GM21423 (cell line): ENCODE measurements around the gene CHRM5.
A peak's percentile ranks its signal among the peaks of the same experiment; 100 is the strongest.
"Not testable (repeated sequence)": the region's sequence is repeated elsewhere in the genome, so short reads cannot be mapped to it uniquely, and the experiment has no call there.

Source experiments
- ATAC-seq: cut with Tn5 transposase; IDR thresholded peaks from one replicate; pipeline ENCODE4 v1.9.1; 2021; ENCODE audit warnings: mild to moderate bottlenecking, moderate library complexity; ENCODE audit not compliant: unreplicated experiment

CHRM5 gene

DNA sequence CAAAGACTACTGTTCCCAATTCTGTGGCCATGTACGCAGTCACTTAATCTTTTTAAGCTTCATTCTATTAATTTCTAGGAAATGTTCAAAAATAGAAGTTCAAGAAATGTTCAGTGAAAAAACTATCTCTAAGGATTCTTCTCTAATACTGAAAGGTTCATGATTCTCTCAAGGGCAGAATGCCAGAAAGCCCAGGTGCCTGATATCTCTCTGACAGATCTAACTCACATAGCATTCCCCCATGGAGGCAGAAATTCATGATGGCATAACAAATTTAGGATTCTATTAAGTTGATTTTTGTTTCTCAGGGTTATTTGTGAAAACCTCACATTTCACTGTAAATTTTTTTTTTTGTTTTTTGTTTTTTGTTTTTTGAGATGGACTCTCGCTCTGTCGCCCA lies 17.5 kb downstream of the CHRM5 start:
- ATAC-seq: no peak

DNA sequence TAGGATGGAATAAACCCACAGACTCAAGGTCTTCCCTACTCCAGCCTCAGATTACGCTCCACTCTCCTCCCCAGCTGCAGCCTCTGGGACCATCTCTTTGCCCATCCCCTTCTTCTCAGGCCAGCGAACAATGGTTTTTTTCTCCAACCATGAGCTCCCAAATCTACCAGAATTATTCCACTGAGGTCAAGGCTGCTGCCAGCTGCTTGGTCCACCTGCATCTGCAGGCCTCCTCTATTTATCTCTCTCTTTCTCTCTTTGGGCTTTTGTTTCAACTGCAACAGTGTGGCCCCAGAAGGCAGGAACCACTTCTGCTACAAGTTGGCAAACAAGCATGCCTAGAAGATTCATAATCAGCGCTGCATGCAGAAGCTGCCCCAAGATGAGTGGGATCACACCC lies 19.1 kb downstream of the CHRM5 start:
- no peak for ATAC-seq

DNA sequence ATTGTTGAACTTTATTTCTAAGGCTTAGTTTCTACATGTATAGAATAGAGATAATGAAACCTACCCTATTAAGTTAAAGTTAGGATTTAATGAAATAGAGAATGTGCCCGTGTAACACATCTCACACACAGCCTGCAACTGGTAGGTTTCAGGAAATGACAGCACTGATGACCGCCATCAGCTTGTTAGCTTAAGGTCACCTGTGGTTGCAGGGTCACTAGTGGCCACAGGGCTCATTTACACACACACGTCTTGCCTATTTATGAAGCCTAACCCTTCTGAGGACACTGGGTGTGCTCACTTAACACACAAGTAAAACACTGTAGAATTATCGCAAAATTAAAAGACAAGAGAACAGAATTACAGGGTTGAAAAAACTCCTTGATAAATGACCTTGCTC lies 20.1 kb downstream of the CHRM5 start:
- ATAC-seq: no peak

DNA sequence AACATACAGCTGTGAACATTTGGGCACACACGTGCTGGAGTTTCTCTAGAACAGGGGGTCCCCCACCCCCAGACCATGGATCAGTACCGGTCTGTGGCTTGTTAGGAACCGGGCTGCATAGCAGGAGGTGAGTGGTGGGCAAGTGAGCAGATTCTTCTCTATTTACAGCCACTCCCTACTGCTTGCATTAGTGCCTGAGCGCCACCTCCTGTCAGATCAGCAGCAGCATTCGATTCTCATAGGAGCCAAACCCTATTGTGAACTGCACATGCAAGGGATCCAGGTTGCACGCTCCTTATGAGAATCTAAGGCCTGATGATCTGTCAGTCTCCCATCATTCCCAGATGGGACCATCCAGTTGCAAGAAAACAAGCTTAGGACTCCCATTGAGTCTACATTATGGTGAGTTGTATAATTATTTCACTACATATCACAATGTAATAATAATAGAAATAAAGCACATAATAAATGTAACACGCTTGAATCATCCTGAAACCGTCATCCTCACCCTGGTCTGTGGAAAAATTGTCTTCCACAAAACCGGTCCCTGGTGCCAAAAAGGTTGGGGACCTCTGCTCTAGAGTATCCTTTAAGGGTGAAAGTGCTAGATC lies 25.8 kb downstream of the CHRM5 start:
- no peak for ATAC-seq

DNA sequence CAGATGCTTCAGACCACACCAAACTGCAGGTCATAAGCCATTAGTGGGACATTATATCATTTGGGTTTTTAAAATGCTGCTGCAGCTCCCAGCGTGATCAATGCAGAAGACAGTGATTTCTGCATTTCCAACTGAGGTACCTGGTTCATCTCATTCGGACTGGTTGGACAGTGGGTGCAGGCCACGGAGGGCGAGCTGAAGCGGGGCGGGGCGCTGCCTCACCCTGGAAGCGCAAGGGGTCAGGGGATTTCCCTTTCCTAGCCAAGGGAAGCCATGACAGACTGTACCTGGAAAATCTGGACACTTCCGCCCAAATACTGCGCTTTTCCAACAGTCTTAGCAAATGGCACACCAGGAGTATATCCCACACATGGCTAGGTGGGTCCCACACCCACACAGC lies 27.4 kb downstream of the CHRM5 start:
- ATAC-seq: not testable (repeated sequence)

DNA sequence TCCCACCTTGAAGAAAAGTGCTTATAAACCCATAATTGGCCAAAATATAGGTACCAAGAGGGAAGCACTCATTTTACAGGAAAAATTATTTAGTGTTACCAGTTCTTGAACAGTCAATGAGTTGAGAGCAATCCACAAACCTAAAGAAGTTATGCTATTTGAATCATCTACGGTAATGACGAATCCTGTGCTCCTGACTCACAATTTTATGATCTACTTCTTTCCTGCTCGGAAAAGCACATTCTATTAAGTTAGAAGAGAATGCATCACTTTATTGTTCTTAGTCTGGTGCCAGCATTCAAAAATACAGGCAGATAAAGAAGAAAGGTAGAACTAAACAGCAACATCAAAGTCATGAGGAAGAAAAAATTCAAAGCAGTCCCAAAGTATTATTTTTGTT lies 33.2 kb downstream of the CHRM5 start:
- no peak for ATAC-seq

DNA sequence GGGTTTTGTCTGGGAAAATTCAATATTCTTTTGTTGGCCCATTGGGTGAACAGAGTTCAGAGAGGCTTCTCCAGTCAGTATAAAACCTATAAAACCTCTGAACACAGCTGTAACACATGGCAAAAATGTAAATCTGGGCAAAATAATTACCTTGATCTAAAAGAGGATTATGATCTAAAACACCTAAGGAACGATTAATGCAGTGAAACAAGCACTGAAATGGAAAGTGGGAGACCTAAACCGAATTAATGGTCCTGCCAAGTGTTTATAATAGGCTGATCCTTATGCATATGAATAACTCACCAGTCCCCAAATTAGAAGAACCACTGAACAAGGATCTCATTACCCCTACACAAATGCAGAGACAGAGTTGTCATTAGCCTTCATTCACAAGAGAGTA lies 38.1 kb downstream of the CHRM5 start:
- ATAC-seq: no peak

DNA sequence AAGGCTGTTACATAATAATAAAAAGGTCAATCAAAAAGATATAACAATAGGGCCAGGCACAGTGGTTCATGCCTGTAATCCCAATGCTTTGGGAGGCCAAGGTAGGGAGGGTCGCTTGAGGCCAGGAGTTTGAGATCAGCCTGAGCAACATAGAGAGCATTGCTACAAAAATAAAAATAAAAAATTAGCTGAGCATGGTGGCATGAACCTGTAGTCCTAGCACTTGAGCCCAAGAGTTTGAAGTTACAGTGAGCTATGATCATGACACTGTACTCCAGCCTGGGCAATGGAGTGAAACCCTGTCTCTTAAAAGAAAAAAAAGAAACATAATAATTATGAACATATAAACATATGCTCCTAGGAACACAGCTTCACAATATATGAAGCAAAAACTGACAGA lies 41.4 kb downstream of the CHRM5 start:
- no peak for ATAC-seq

DNA sequence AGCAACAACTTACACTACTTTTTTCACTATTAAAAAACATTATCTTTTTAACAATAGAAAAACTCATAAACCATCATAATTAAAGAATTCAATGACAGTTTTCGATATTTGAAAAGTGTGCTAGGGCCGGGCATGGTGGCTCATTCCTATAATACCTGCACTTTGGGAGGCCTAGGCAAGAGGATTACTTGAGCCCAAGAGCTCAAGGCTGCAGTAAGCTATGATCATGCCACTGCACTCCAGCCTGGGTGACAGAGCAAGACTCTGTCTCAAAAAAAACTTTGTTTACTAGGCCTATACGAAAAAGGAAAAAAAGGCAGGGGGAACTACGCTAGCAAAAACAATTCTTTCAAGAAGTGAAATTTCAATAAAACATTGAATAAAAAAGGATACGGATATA lies 42.6 kb downstream of the CHRM5 start:
- ATAC-seq: no peak

DNA sequence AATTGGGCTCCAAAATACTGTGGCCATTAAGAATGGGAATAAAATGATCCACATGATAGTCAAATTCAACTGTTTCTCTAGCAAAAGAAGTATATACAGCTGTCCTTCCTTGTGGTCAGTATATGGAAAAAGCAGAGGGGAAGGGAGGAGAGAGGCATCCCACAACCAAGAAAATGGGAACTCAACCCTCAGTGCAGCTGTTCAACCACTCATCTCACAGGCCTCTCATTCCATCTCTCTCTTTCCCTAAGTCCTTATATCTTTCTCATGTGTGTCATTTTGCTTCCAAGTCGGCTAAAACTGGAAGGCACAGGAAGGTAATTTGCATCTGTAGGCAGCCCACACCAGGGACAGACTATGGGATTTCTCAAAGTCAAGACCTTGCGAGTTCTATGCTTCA lies 43.2 kb downstream of the CHRM5 start:
- ATAC-seq: no peak

DNA sequence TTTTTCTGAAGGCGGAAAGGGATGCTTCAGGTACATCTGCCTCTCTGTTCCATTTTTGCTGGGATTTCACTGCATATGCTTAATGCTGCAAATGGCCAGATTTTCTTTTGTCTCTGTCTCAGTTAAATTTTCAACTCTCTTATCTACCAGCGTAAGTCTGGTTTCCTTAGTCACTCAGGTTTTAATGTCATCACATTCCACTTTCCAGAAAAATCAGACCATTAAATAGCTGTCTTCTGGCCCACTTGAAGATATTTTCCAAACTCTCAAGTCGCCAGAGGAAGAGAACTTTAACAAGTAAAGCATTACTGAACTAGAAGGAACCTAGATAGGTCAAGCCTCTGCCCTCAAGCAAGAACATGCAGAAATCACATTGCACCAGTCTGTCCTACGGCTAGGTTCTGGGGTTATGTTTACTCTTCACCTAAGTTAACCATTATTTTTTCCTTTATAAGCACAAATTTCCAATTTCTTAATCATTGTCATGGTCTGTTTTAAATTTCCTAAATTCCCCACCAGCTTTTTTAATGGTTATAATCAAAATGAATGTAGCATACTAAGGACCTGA lies 44.2 kb downstream of the CHRM5 start:
- ATAC-seq: no peak

DNA sequence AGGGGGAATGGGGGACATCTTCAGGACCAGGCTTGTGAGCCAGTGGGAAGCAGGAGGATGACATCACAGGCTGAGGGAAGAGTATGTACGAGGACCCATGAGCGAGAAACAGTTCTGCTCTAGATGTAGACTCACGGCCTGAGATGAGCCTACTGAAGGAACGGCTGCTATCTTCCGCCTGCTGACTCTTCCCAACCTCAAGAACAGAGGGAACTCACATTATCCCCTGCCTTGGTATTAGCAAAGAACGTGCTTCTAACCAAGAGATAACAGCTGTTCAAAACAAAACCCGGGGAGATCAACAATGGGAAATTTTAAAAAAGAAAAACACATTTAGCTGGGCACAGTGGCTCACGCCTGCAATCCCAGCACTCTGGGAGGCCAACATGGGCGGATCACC lies 45.4 kb downstream of the CHRM5 start:
- no peak for ATAC-seq

DNA sequence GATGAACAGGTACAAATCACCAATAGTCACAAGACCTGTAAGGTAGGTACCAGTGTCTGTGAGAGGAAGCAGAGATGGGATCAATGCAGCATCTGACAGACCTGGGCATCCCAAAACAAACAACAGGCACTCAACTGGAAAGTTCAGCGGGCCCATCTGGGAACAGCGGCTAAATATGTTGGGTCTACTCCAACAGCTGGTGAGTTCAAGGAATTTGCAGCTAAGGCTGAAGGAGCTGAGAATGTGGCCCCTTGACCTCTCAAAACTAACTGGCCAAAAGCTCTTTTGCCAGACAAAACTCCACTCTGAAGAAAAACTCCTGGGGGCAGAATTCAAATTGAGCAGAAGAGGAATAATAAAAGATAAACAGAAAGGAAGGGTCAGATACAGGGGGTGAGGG lies 46.3 kb downstream of the CHRM5 start:
- ATAC-seq: no peak

DNA sequence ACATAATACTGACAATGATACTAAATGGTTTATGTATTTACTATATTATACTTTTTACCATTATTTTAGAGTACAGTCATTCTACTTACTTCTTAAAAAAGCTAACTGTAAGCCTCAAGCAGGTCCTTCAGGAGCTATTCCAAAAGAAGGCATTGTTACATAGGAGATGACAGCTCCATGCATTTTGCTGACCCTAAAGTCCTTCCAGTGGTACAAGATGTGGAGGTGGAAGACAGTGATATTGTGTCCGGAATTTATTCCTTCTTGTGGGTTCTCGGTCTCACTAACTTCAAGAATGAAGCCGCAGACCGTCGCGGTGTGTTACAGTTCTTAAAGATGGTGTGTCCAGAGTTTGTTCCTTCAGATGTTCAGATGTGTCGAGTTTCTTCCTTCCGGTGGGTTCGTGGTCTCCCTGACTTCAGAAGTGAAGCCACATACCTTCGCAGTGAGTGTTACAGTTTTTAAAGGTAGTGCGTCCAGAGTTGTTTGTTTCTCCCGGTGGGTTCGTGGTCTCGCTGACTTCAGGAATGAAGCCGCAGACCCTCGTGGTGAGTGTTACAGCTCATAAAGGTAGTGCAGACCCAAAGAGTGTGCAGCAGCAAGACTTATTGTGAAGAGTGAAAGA lies 49.8 kb downstream of the CHRM5 start:
- ATAC-seq: no peak

DNA sequence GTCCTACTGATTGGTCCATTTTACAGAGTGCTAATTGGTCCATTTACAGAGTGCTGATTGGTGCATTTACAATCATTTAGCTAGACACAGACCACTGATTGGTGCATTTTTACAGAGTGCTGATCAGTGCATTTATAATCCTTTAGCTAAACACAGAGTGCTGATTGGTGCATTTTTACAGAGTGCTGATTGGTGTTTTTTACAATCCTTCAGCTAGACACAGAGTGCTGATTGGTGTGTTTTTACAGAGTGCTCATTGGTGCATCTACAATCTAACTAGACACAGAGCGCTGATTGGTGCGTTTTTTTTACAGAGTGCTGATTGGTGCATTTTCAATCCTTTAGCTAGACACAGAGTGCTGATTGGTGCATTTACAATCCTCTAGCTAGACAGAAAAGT lies 50.4 kb downstream of the CHRM5 start:
- not testable (repeated sequence) for ATAC-seq

DNA sequence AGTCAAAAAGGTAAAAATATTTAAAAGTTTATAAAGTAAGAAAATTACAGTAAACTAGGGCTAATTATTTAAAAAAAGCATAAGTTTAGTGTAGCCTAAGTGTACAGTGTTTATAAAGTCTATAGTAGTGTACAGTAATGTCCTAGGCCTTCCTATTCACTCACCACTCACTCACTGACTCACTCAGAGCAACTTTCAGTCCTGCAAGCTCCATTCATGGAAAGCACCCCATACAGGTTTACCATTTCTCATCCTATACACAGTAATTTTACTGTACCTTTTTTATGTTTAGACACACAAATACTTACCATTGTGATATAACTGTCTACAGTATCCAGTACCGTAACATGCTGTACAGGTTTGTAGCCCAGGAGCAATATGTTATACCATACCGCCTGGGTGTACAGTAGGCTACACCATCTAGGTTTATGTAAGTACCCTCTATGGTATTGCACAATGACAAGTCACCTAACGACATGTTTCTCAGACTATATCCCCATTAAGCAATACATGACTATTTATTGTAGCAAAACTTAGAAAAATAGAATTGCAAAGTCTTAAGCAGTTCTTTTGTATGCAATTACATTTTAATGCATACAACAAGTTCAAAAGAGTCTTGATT lies 51.2 kb downstream of the CHRM5 start:
- ATAC-seq: no peak

DNA sequence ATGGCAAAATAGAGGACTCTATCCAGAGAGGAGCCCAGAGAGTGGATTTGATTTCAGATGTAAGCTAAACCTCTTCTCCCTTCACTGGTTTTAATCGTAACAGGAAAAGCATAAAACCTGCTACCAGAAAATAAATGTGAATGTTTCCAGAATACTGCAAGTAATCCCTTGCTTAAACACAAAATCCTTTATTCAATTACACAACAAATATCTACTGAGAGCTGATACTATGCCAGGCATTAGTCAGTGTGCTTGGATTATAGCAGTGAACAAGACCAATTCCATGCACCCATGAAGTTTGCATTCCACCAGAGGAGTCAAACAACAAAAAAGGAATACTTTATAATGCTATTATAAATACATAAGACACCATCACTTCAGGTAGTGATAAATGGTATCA lies 55.6 kb downstream of the CHRM5 start:
- ATAC-seq: no peak

DNA sequence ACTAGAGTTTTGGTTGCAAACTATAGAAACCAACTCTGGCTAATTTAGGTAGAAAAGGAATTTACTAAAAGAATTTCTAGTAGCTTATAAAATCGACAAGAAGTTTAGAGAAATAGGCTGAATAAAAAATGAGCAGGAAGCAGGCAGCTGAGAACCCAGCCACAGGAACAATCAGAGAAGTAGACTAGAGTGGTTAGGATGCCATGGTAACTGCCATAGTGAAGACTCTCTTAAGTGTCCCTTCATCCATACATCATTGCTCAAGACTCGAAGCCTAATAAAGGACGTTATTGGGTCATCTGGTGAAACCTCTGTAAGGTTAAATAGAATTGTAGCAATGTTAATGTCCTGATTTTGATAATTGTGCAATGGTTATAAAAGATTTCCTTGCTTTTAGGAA lies 57.0 kb downstream of the CHRM5 start:
- ATAC-seq: no peak

DNA sequence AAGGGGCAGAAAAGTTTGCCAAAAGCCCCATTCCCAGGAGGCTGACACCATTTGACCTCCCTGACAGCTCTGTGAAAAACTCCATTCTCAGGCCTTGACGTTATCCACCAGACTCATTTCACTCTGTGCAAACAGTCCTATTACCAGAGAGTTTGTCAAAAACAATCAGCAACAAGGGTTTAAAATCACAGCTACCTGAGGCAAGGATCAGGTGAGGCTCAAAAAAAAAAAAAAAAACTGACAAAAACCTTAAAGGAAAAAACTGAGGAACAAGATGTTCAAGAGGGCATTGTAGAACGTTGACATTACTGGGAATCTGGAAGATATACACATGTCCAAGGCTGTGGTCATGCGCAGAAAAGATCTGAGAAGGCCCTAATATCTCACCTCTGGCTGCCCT lies 59.3 kb downstream of the CHRM5 start:
- no peak for ATAC-seq

DNA sequence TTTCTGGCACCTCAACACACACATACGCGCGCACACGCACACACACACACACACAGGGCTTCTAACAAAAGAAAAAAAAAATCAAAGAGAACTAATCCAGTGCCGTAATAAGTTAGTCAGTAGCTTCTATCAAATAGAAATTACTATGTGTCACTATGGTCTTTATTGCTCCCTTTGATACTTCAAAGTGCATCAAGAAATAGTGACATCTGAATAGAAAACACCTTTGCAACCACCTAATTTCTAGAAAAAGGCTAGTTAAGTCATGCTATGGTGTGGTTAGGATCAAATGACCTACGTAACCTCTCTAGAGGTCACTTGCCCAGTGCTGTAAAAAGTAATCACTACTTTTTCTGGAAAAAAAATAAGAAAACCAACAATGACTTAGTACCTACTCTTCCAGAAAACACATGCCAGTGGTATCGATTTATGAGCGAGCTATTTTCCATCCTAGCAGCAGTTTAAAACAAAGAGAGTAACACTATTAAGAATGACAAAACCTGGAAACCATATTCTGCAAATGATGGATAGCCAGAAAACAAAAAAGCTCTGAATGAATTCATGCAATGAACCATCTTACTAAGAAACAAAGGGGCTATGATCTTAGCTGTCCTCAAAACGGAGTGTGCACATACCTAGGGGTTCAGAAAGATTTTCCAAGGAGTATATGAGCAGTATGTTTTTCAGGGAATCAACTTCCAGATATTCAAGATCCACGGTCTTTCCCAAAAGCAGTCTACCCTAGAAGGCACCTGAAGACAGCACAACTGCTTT lies 63.9 kb downstream of the CHRM5 start:
- no peak for ATAC-seq

DNA sequence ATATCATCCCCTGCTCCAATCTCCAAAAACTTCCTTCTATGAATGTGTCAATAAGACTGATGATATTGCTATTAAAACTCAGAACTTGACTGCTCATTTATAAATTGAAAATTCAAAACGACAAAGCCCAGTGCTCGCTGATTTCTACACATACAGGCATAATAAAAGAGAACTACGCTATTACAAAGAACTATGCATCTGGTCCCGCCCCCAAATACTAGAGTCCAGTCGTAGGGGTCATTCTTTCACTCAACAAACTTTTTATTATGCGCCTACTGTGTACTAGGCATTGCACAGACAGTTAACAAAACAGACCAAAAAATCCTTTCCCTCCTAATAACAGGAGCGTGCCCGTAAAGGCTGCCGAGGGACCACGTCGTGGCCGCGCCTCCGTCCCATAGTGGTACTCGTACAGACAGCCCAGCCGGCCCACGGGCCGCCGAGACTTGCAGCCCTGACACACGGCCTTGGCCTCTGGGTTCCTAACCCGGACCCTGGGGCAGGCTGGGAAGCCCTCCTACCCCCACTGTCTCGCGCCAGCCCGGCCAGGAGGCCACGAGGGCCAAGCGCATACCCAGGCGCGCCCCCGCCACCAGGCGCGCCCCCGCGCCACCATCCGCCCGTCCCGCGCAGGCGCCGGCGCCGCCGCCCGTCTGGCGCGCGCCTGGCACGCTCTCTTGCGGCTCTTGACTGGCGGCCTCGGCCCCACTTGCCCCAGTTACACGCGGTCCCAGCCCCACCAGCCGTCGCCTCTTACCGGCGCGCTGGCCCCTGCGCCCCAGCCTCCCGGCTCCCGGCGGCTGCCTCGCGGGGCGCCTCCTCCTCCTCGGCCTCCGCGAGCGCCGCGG lies 70.0 kb downstream of the CHRM5 start:
- peak; percentile 74 for ATAC-seq
